NOMO-1 treated with dmso at 0.1 percent for 144 hours (cell line): ENCODE data around the gene HIVEP3.
A peak's percentile ranks its signal among the peaks of the same experiment; 100 is the strongest.

Experiments
- DNase-seq: peaks from one replicate; lab custom pipeline; 2025; ENCODE audit not compliant: unreplicated experiment; lab: John Stamatoyannopoulos, UW

Gene HIVEP3

GRCh38 chr1:41894808-41895483 lies 23.8 kb downstream of the HIVEP3 start:
- no peak for DNase-seq

- DNase-seq: no peak
Measured at GRCh38 chr1:41894101-41894807, 24.5 kb downstream of the HIVEP3 start.

GRCh38 chr1:41892301-41892781 lies 26.4 kb downstream of the HIVEP3 start:
- no peak for DNase-seq

- DNase-seq: peak; percentile 44
Measured at GRCh38 chr1:41891199-41891896, 27.4 kb downstream of the HIVEP3 start.

GRCh38 chr1:41890825-41891198 lies 27.9 kb downstream of the HIVEP3 start:
- DNase-seq: no peak

GRCh38 chr1:41889506-41890414 lies 29.0 kb downstream of the HIVEP3 start:
- no peak for DNase-seq

GRCh38 chr1:41888756-41889155 lies 30.0 kb downstream of the HIVEP3 start:
- DNase-seq: no peak

GRCh38 chr1:41887365-41887764 lies 31.4 kb downstream of the HIVEP3 start:
- DNase-seq: no peak

- no peak for DNase-seq
Measured at GRCh38 chr1:41884256-41885230, 34.2 kb downstream of the HIVEP3 start.

GRCh38 chr1:41883507-41883906 lies 35.2 kb downstream of the HIVEP3 start:
- DNase-seq: no peak

- DNase-seq: no peak
Measured at GRCh38 chr1:41882486-41882885, 36.2 kb downstream of the HIVEP3 start.

GRCh38 chr1:41882068-41882477 lies 36.6 kb downstream of the HIVEP3 start:
- DNase-seq: no peak

- DNase-seq: no peak
Measured at GRCh38 chr1:41880950-41881885, 37.5 kb downstream of the HIVEP3 start.

- DNase-seq: no peak
Measured at GRCh38 chr1:41880261-41880660, 38.5 kb downstream of the HIVEP3 start.

GRCh38 chr1:41879617-41880016 lies 39.1 kb downstream of the HIVEP3 start:
- no peak for DNase-seq

GRCh38 chr1:41878911-41879310 lies 39.8 kb downstream of the HIVEP3 start:
- no peak for DNase-seq

GRCh38 chr1:41878495-41878894 lies 40.2 kb downstream of the HIVEP3 start:
- no peak for DNase-seq

- no peak for DNase-seq
Measured at GRCh38 chr1:41876576-41877445, 41.9 kb downstream of the HIVEP3 start.
